IMR-90 (cell line): Measurements from ENCODE around the gene ORAI1.

Source experiments
- BHLHE40 ChIP-seq: fragments of 150-350 bp; IDR thresholded peaks from 2 replicates; pipeline ENCODE4 v1.6.1; 2016; ENCODE audit warnings: mild to moderate bottlenecking, low read depth, low read length
- CEBPB ChIP-seq: IDR thresholded peaks from 2 replicates; pipeline ENCODE4 v1.6.1; 2012; ENCODE audit warnings: low read depth, low read length, improper control_type of control experiment
- CTCF ChIP-seq: conservative IDR thresholded peaks from 2 replicates; pipeline ENCODE4 v1.5.1; 2012; ENCODE audit warnings: mild to moderate bottlenecking, low read depth, low read length, improper control_type of control experiment
- MAFK ChIP-seq: IDR thresholded peaks from 2 replicates; pipeline ENCODE4 v1.6.1; 2012; ENCODE audit warnings: low read depth, low read length, improper control_type of control experiment
- MXI1 ChIP-seq: IDR thresholded peaks from 2 replicates; pipeline ENCODE4 v1.6.1; 2012; ENCODE audit warnings: low read depth, mild to moderate bottlenecking, low read length, moderate library complexity, borderline replicate concordance
- NFE2L2 ChIP-seq: fragments of 150-350 bp; IDR thresholded peaks from 2 replicates; pipeline ENCODE4 v1.6.1; 2016; ENCODE audit warnings: low read depth, mild to moderate bottlenecking, low read length
- POLR2A ChIP-seq: IDR thresholded peaks from 2 replicates; pipeline ENCODE4 v1.6.1; 2012; ENCODE audit warnings: mild to moderate bottlenecking, low read depth, low read length
- RAD21 ChIP-seq: IDR thresholded peaks from 2 replicates; pipeline ENCODE4 v1.6.1; 2012; ENCODE audit warnings: low read length, improper control_type of control experiment
- RFX5 ChIP-seq: IDR thresholded peaks from 2 replicates; pipeline ENCODE4 v1.8.0; 2012; ENCODE audit warnings: low read depth, mild to moderate bottlenecking, low read length, moderate library complexity
- SMC3 ChIP-seq: fragments of 150-350 bp; IDR thresholded peaks from 2 replicates; pipeline ENCODE4 v1.6.1; 2016; ENCODE audit warnings: low read depth, mild to moderate bottlenecking, antibody characterized with exemption, low read length, moderate library complexity
- USF2 ChIP-seq: fragments of 150-350 bp; IDR thresholded peaks from 2 replicates; pipeline ENCODE4 v1.6.1; 2017; ENCODE audit warnings: mild to moderate bottlenecking, antibody characterized with exemption, low read length, low read depth

- TF ChIP-seq CTCF (no peak), BHLHE40 (no peak), MAFK (no peak), NFE2L2 (no peak), POLR2A (no peak), MXI1 (no peak), USF2 (no peak), RFX5 (no peak), CEBPB (no peak), RAD21 (no peak), SMC3 (no peak)
These were observed 27.7 kb downstream of the ORAI1 start for GRCh38 chr12:121653999-121654398.
